ENCODE data around the gene PADI1.

Gene PADI1

GRCh38 chr1:17274186-17275170, 69.5 kb downstream of the PADI1 start:
- FAIRE-seq: no peak

- no peak for FAIRE-seq
Measured at GRCh38 chr1:17276568-17276967, 71.6 kb downstream of the PADI1 start.

- no peak for FAIRE-seq
Measured at GRCh38 chr1:17277511-17278159, 72.7 kb downstream of the PADI1 start.

GRCh38 chr1:17278996-17279830, 74.3 kb downstream of the PADI1 start:
- FAIRE-seq: no peak

GRCh38 chr1:17280436-17280835, 75.5 kb downstream of the PADI1 start:
- FAIRE-seq: no peak

- FAIRE-seq: no peak
Measured at GRCh38 chr1:17280894-17281293, 76.0 kb downstream of the PADI1 start.

GRCh38 chr1:17281775-17282181, 76.8 kb downstream of the PADI1 start:
- FAIRE-seq: no peak

- no peak for FAIRE-seq
Measured at GRCh38 chr1:17282836-17283235, 77.9 kb downstream of the PADI1 start.

GRCh38 chr1:17286646-17287045, 81.7 kb downstream of the PADI1 start:
- no peak for FAIRE-seq

- no peak for FAIRE-seq
Measured at GRCh38 chr1:17287130-17287776, 82.3 kb downstream of the PADI1 start.

GRCh38 chr1:17289721-17290120, 84.8 kb downstream of the PADI1 start:
- FAIRE-seq: no peak

- FAIRE-seq: no peak
Measured at GRCh38 chr1:17290553-17290952, 85.6 kb downstream of the PADI1 start.

GRCh38 chr1:17292299-17293160, 87.6 kb downstream of the PADI1 start:
- FAIRE-seq: no peak

- no peak for FAIRE-seq
Measured at GRCh38 chr1:17293681-17294425, 88.9 kb downstream of the PADI1 start.

- no peak for FAIRE-seq
Measured at GRCh38 chr1:17295292-17295691, 90.4 kb downstream of the PADI1 start.
